Endothelial cell (in vitro differentiated cells): Measurements from ENCODE around the gene ZDHHC3. TPM values are rescaled to one million over a fixed set of nuclear protein-coding genes. Genes with fewer than 3 reads are reported as not detected.
A peak's percentile ranks its signal among the peaks of the same experiment; 100 is the strongest.

Experiments
- DNase-seq: peaks from one replicate; pipeline ENCODE4 v3.0.0; 2021; ENCODE audit warnings: low spot score
- H3K27ac Mint-ChIP-seq: one replicate; pipeline ENCODE4 v1.8.0; 2021; ENCODE audit warnings: mixed read lengths, inconsistent platforms; ENCODE audit not compliant: unreplicated experiment
- H3K27me3 Mint-ChIP-seq: one replicate; pipeline ENCODE4 v1.8.0; 2021; ENCODE audit warnings: mild to moderate bottlenecking, moderate library complexity, mixed read lengths, inconsistent platforms; ENCODE audit not compliant: unreplicated experiment
- H3K36me3 Mint-ChIP-seq: one replicate; pipeline ENCODE4 v1.8.0; 2021; ENCODE audit warnings: mild to moderate bottlenecking, low read depth, mixed read lengths, inconsistent platforms; ENCODE audit not compliant: unreplicated experiment
- H3K4me1 Mint-ChIP-seq: one replicate; pipeline ENCODE4 v1.8.0; 2021; ENCODE audit warnings: mild to moderate bottlenecking, mixed read lengths, inconsistent platforms; ENCODE audit not compliant: unreplicated experiment
- H3K4me3 Mint-ChIP-seq: one replicate; pipeline ENCODE4 v1.8.0; 2021; ENCODE audit warnings: mild to moderate bottlenecking, mixed read lengths, inconsistent platforms; ENCODE audit not compliant: unreplicated experiment
- H3K9me3 Mint-ChIP-seq: one replicate; pipeline ENCODE4 v1.8.0; 2021; ENCODE audit warnings: mixed read lengths, inconsistent platforms; ENCODE audit not compliant: unreplicated experiment
- total RNA-seq: library from RNA; stranded (reverse); fragmentation: NEBNext Ultra II Directional; extraction: Animal tissue kit (Norgen Biotek cat#: 25700); gene quantifications from one replicate; pipeline ENCODE4 v1.2.1, GENCODE V29; 2021; ENCODE audit not compliant: unreplicated experiment
- TF ChIP-seq, protein P1 (sequence below): fragments of 200-600 bp; sonication (generic); IDR thresholded peaks from one replicate; pipeline ENCODE4 v1.5.0; 2021; ENCODE audit warnings: antibody characterized with exemption; ENCODE audit not compliant: unreplicated experiment

The ZDHHC3 gene
- total RNA-seq, 1 donor from 2014 or later: 135 TPM

DNA sequence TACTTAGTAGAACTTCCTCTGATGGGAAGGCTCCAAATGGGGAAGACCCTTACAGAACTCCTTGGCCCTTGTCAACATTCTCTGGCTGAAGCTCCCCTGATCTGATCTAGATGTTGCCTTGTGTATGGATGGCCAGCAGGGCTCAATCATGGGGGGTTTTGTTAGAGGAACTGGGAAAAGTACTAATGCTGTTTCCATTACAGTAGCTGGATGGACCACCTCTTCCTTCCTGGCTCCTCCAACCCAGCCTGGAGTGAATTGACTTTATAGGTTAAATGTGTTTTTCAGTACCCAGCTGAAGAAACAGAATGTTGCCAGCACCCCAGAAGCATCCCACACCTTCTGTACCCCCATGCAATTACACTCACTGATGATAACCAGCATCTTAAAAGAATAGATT, 27.4 kb upstream of the ZDHHC3 start:
- TF ChIP-seq, protein P1, sequence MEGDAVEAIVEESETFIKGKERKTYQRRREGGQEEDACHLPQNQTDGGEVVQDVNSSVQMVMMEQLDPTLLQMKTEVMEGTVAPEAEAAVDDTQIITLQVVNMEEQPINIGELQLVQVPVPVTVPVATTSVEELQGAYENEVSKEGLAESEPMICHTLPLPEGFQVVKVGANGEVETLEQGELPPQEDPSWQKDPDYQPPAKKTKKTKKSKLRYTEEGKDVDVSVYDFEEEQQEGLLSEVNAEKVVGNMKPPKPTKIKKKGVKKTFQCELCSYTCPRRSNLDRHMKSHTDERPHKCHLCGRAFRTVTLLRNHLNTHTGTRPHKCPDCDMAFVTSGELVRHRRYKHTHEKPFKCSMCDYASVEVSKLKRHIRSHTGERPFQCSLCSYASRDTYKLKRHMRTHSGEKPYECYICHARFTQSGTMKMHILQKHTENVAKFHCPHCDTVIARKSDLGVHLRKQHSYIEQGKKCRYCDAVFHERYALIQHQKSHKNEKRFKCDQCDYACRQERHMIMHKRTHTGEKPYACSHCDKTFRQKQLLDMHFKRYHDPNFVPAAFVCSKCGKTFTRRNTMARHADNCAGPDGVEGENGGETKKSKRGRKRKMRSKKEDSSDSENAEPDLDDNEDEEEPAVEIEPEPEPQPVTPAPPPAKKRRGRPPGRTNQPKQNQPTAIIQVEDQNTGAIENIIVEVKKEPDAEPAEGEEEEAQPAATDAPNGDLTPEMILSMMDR: no peak
- no peaks in the 10 kb centered on the region for H3K9me3 Mint-ChIP-seq
- peaks cover 14% of the 10 kb centered on the region for H3K4me1 Mint-ChIP-seq
- no peak overlapping the region for H3K27ac Mint-ChIP-seq
- H3K27me3 Mint-ChIP-seq: peaks cover 2% of the 10 kb centered on the region
- H3K4me3 Mint-ChIP-seq: peak overlapping the region; percentile 59
- H3K36me3 Mint-ChIP-seq: peaks cover 49% of the 10 kb centered on the region
- DNase-seq: no peak

DNA sequence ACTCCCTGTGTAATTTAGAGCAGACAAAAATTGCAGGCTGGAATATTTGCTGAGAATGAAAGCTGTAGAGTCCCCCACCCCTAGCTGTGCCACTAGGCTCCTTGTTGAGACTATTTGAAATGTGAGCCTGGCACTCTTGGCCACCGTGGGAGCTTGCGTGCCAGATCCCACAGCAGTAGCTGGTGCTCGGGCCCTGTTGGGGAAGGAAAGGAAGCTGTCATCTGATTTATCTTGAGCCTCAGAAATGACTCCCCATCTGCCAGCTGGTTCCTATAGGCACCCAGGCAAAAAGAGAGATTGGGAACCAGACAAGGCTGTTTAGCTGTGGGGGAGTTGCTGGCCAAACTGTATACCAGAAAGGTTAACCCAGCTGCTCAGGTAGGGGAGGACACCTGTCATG, 26.7 kb upstream of the ZDHHC3 start:
- DNase-seq: no peak
- H3K36me3 Mint-ChIP-seq: peaks cover 46% of the 10 kb centered on the region
- H3K4me1 Mint-ChIP-seq: peaks cover 14% of the 10 kb centered on the region
- TF ChIP-seq, protein P1: no peak
- H3K27me3 Mint-ChIP-seq: peaks cover 2% of the 10 kb centered on the region
- H3K9me3 Mint-ChIP-seq: no peaks in the 10 kb centered on the region
- H3K4me3 Mint-ChIP-seq: peak overlapping the region; percentile 15
- peak overlapping the region; percentile 58 for H3K27ac Mint-ChIP-seq

DNA sequence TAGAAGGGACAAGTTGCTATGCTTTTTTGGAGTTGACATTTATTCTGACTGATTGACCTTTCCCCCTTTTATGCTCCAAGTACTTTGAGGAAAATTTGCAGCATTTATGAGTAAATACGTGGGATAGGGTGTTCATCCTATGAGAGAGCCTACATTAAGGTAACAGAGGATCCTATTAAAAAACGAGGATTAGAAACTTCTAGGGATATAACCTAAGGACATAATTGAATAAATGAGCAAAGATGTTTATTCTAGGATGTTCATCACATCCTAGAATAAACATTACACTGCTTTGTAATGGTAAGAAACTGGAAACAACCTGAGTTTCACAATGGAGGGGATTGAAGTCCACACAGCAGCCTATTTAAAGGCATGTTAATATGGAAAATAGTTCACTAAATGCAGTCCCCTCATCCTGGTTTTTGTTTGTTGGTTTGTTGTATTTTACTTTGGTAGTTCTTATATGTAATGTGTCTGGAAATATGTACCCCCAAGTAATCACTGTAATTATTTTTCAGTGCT, 26.2 kb upstream of the ZDHHC3 start:
- Mint-ChIP-seq H3K27ac (peak overlapping the region; percentile 58), H3K36me3 (peaks cover 45% of the 10 kb centered on the region), H3K4me3 (peak overlapping the region; percentile 15), H3K27me3 (peaks cover 2% of the 10 kb centered on the region), H3K9me3 (no peaks in the 10 kb centered on the region), H3K4me1 (peaks cover 14% of the 10 kb centered on the region)
- DNase-seq: no peak
- TF ChIP-seq, protein P1: no peak

DNA sequence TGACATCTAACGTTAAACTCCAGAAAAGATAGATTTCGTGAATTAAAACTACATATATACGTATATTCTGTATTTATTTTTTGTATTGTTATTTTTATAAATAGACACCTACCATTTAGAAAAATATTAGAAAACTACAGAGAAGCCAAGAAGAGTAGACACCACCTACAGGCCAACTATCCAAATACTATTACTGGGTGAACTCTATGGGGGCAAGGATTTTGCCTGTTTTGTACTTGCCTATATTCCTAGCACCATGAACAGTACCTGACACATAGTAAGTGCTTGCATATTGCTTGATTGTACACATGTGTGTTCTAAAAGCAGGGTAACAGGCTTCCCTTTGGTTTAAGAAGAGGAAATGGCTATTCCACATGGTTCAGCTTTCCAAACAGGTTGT, 25.8 kb upstream of the ZDHHC3 start:
- no peak for DNase-seq
- Mint-ChIP-seq H3K4me1 (peaks cover 14% of the 10 kb centered on the region), H3K27ac (no peak overlapping the region), H3K9me3 (no peaks in the 10 kb centered on the region), H3K27me3 (peaks cover 2% of the 10 kb centered on the region), H3K36me3 (peaks cover 45% of the 10 kb centered on the region), H3K4me3 (no peak overlapping the region)
- TF ChIP-seq, protein P1: no peak

DNA sequence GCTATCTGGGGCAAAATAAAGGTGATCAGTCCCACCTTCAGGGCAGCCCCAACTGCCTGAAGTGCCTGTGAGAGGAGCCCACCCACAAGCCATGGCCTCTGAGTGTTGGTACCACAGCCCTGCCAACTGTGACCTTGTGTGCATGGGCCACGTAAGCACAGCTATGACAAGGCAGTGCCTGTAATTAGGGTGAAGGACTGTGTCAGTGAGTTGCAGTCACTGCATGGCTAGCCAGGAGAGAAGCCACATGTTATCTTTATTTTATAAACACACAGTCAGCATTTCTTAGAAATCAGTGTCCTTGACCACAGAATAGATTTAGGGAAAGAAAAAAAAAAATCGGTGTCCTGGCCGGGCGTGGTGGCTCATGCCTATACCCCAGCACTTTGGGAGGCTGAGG, 24.8 kb upstream of the ZDHHC3 start:
- H3K4me3 Mint-ChIP-seq: no peak overlapping the region
- no peak for DNase-seq

More for the DNA sequence above, 24.8 kb upstream of the ZDHHC3 start:
- no peaks in the 10 kb centered on the region for H3K9me3 Mint-ChIP-seq
- TF ChIP-seq, protein P1: no peak
- peaks cover 2% of the 10 kb centered on the region for H3K27me3 Mint-ChIP-seq
- H3K27ac Mint-ChIP-seq: no peak overlapping the region
- H3K36me3 Mint-ChIP-seq: peaks cover 50% of the 10 kb centered on the region
- H3K4me1 Mint-ChIP-seq: peaks cover 14% of the 10 kb centered on the region
